Measurements from ENCODE around the gene MAGEA2B.
"Not testable (repeated sequence)": the region's sequence is repeated elsewhere in the genome, so short reads cannot be mapped to it uniquely, and the experiment has no call there.

MAGEA2B gene, protein sequence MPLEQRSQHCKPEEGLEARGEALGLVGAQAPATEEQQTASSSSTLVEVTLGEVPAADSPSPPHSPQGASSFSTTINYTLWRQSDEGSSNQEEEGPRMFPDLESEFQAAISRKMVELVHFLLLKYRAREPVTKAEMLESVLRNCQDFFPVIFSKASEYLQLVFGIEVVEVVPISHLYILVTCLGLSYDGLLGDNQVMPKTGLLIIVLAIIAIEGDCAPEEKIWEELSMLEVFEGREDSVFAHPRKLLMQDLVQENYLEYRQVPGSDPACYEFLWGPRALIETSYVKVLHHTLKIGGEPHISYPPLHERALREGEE

DNA sequence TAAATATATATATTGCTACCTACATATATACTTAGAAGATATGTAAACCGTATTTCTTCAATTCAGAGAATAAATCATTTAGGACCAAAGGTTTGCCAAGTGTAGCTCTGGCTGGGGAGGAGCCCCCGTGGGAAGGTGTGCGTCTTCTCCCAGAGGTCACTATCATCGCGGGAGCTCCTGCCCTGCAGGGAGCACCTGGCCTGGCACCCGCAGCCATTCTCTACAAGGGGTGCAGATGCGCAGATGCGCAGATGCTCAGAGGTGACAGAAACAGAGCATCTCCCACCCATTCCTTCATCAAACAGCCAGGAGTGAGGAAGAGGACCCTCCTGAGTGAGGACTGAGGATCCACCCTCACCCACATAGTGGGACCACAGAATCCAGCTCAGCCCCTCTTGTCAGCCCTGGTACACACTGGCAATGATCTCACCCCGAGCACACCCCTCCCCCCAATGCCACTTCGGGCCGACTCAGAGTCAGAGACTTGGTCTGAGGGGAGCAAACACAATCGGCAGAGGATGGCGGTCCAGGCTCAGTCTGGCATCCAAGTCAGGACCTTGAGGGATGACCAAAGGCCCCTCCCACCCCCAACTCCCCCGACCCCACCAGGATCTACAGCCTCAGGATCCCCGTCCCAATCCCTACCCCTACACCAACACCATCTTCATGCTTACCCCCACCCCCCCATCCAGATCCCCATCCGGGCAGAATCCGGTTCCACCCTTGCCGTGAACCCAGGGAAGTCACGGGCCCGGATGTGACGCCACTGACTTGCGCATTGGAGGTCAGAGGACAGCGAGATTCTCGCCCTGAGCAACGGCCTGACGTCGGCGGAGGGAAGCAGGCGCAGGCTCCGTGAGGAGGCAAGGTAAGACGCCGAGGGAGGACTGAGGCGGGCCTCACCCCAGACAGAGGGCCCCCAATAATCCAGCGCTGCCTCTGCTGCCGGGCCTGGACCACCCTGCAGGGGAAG, at the start of gene MAGEA2B:
Gene MAGEA2B (plus strand): TSS at position 814 of the 973 bp plus-strand sequence. CDS start 2,479 bp downstream, outside the sequence.
- not testable (repeated sequence) for DNase-seq (ENCODE audit: low read depth in 2 of 2); H3K4me3 ChIP-seq (replicated peaks in 1 of 2; ENCODE audit: low read depth in 2 of 2, low read length in 2 of 2)

DNA sequence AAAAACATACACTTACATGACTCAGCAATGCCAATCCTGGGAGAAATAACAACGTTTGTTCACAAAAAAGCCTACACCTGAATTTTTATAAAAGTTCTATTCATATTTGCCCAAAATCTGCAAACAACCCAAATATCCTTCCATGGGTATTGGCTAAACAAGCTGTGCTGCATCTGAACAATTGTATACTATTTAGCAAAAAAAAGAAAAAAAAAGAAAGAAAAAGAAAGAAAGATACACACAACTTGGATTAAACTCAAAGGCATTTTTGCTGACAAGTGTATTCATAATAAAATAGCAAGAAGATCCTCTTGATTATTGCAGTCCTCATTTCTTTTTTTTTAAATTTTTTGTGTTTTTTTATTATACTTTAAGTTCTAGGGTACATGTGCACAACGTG, 40.3 kb upstream of the MAGEA2B start:
- TF ChIP-seq, protein P1, sequence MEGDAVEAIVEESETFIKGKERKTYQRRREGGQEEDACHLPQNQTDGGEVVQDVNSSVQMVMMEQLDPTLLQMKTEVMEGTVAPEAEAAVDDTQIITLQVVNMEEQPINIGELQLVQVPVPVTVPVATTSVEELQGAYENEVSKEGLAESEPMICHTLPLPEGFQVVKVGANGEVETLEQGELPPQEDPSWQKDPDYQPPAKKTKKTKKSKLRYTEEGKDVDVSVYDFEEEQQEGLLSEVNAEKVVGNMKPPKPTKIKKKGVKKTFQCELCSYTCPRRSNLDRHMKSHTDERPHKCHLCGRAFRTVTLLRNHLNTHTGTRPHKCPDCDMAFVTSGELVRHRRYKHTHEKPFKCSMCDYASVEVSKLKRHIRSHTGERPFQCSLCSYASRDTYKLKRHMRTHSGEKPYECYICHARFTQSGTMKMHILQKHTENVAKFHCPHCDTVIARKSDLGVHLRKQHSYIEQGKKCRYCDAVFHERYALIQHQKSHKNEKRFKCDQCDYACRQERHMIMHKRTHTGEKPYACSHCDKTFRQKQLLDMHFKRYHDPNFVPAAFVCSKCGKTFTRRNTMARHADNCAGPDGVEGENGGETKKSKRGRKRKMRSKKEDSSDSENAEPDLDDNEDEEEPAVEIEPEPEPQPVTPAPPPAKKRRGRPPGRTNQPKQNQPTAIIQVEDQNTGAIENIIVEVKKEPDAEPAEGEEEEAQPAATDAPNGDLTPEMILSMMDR (IDR thresholded peaks at IDR 0.05; ENCODE audit: low read depth, low read length), result no peak
- no peak for DNase-seq (ENCODE audit: low read depth in 2 of 2)
- no peak overlapping the region for H3K4me3 ChIP-seq (replicated peaks in 1 of 2; ENCODE audit: low read depth in 2 of 2, low read length in 2 of 2)

DNA sequence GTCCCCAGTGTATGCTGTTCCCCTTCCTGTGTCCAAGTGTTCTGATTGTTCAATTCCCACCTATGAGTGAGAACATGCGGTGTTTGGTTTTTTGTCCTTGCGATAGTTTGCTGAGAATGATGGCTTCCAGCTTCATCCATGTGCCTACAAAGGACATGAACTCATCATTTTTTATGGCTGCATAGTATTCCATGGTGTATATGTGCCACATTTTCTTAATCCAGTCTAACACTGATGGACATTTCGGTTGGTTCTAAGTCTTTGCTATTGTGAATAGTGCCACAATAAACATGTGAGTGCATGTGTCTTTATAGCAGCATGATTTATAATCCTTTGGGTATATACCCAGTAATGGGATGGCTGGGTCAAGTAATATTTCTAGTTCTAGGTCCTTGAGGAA, 39.8 kb upstream of the MAGEA2B start:
- DNase-seq (ENCODE audit: low read depth in 2 of 2); H3K4me3 ChIP-seq (replicated peaks in 1 of 2; ENCODE audit: low read depth in 2 of 2, low read length in 2 of 2): not testable (repeated sequence)

DNA sequence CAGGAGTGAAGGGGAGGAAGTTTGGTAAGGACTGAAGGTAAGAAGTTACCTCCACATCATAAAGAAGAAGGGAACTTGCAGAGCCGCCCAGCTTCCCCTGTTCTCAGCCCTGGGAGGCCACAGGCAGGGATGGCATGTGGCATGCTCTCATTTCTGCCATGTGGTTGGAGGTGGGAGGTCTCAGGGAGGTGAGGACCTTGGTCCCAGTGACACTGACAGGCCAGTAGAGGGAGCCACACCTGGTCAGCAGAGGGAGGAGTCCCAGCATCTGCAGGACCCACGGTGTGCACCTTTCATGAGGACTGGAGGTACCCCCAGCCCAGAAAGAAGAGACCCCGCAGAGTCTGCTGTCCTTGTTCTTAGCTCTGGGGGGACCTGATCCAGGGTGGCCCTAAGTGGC, 33.4 kb upstream of the MAGEA2B start:
- H3K4me3 ChIP-seq (replicated peaks in 1 of 2; ENCODE audit: low read depth in 2 of 2, low read length in 2 of 2); DNase-seq (ENCODE audit: low read depth in 2 of 2): not testable (repeated sequence)

DNA sequence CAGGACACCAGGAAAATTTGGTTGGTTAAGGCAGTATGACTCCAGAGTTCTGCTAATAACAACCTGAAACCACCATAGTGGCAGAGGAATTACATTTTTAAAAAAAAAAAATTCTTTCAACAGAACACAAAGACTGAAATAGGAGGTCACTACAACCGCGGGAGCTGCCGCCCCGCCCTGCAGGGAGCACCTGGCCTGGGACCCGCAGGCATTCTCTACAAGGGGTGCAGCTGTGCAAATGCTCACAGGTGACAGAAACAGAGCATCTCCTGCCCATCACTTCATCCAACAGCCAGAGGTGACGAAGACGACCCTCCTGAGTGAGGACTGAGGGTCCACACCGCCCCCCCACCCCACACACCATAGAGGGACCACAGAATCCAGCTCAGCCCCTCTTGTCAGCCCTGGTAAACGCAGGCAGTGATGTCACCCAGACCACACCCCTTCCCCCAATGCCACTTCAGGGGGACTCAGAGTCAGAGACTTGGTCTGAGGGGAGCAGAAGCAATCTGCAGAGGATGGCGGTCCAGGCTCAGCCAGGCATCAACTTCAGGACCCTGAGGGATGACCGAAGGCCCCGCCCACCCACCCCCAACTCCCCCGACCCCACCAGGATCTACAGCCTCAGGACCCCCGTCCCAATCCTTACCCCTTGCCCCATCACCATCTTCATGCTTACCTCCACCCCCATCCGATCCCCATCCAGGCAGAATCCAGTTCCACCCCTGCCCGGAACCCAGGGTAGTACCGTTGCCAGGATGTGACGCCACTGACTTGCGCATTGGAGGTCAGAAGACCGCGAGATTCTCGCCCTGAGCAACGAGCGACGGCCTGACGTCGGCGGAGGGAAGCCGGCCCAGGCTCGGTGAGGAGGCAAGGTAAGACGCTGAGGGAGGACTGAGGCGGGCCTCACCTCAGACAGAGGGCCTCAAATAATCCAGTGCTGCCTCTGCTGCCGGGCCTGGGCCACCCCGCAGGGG, 16.2 kb upstream of the MAGEA2B start, which contains the start of gene MAGEA3:
Gene MAGEA3 (plus strand): TSS at position 843 of the 980 bp plus-strand sequence. CDS start 2,039 bp downstream, outside the sequence.
- not testable (repeated sequence) for H3K4me3 ChIP-seq (replicated peaks in 1 of 2; ENCODE audit: low read depth in 2 of 2, low read length in 2 of 2); DNase-seq (ENCODE audit: low read depth in 2 of 2)

DNA sequence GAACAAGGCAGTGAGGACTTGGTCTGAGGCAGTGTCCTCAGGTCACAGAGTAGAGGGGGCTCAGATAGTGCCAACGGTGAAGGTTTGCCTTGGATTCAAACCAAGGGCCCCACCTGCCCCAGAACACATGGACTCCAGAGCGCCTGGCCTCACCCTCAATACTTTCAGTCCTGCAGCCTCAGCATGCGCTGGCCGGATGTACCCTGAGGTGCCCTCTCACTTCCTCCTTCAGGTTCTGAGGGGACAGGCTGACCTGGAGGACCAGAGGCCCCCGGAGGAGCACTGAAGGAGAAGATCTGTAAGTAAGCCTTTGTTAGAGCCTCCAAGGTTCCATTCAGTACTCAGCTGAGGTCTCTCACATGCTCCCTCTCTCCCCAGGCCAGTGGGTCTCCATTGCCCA, 14.0 kb upstream of the MAGEA2B start:
- DNase-seq (ENCODE audit: low read depth in 2 of 2); H3K4me3 ChIP-seq (replicated peaks in 1 of 2; ENCODE audit: low read depth in 2 of 2, low read length in 2 of 2): not testable (repeated sequence)

DNA sequence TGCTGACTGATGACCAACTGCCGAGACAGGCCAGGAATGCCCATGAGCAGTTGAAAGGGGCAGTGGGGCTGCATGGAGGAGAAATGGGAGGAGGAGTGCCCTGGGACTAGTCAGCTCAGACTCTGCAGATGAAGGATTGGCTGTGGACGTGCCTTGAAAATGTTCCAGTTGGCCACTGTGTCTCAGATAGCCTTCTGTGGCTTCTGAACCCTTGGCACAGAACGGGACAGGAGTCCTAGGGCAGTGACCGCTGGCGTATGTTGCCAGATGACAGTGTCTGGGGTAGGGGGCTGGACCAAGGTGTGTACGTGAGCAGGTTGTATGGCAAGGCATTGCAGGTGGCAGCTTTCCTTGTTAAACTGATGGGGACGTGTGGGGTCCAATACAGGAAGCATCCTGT, 7.9 kb upstream of the MAGEA2B start:
- H3K4me3 ChIP-seq (replicated peaks in 1 of 2; ENCODE audit: low read depth in 2 of 2, low read length in 2 of 2); DNase-seq (ENCODE audit: low read depth in 2 of 2): not testable (repeated sequence)

DNA sequence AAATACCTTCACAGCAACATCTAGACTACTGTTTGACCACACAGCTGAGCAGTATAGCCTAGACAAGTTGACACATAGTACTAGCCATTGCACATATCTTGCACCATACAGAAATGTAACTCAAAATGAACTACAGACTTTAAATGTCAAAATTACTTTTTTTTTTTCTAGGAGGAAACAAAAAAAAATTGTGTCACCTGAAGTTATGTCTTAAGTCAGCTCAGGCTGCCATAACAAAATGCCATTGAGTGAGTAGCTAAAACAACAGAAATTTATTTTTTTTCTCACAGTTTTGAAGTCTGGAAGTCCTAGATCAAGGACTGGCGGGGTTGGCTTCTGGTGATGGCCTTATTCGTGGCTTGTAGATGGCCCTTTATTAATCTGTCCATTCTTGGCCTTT, 5.3 kb upstream of the MAGEA2B start, which contains the start of gene CSAG2:
Gene CSAG2 (minus strand): TSS at position 101 of the 400 bp plus-strand sequence. CDS start 161 bp downstream, outside the sequence.
- H3K4me3 ChIP-seq (replicated peaks in 1 of 2; ENCODE audit: low read depth in 2 of 2, low read length in 2 of 2); DNase-seq (ENCODE audit: low read depth in 2 of 2): not testable (repeated sequence)

DNA sequence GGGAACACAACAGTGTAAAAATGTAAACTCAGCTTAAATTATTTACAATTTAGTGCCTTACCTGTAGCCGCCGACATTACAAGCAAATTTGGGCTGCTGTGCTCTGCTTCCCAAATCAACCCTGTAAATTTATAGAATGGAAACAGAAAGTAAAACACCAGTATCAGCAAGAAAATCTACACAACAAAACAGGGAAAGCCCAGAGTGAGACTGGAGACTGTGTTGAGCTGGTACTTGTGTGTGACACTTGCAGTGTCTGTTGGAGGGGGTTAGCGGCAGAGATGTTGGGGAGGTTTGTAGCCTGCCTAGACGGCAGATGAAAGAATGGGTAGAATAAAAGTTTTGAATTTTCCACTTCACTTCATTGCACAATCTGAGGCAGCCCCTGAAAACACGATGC, 1.2 kb upstream of the MAGEA2B start:
- not testable (repeated sequence) for H3K4me3 ChIP-seq (replicated peaks in 1 of 2; ENCODE audit: low read depth in 2 of 2, low read length in 2 of 2); DNase-seq (ENCODE audit: low read depth in 2 of 2)

DNA sequence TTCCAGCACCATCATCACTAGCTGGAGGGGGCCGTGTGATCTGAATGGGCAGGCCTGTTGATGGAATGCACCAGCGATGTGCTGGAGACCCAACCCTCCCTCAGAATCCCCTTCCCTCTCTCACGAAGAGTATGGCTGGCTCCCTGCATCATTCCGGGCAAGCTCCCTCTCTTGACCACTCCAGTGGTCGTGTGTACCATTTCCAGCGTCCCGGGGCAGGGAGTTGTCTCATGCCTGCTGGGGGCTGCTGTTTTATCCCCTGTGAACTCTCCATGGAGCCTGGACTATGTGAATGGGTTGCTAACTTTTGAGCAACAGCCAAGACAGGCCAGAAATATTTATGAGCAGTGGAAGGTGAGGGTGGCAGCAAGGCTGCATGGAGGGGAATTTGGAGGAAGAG, 11.0 kb downstream of the MAGEA2B start:
- TF ChIP-seq, protein P1 (IDR thresholded peaks at IDR 0.05; ENCODE audit: low read depth, low read length), result no peak

More for the DNA sequence above, 11.0 kb downstream of the MAGEA2B start:
- DNase-seq (ENCODE audit: low read depth in 2 of 2), result no peak
- no peak overlapping the region for H3K4me3 ChIP-seq (replicated peaks in 1 of 2; ENCODE audit: low read depth in 2 of 2, low read length in 2 of 2)
